Measurements from ENCODE around the gene CYLD.

GRCh38 chr16:50838885-50839284 is 97.0 kb downstream of the CYLD start:
- TF ChIP-seq USF1 (IDR thresholded peaks at IDR 0.05) (no peak), CEBPB (IDR thresholded peaks at IDR 0.05) (no peak), EP300 (IDR thresholded peaks at IDR 0.05; ENCODE audit: borderline replicate concordance) (no peak), REST (IDR thresholded peaks at IDR 0.05; ENCODE audit: low read depth) (no peak), RAD21 (IDR thresholded peaks at IDR 0.05; ENCODE audit: low read depth) (no peak), EGR1 (IDR thresholded peaks at IDR 0.05) (no peak), TCF12 (IDR thresholded peaks at IDR 0.05; ENCODE audit: low read depth) (no peak), TAF1 (IDR thresholded peaks at IDR 0.05; ENCODE audit: low read depth) (no peak), FOXM1 (IDR thresholded peaks at IDR 0.05; ENCODE audit: borderline replicate concordance, low read depth) (no peak), MAX (IDR thresholded peaks at IDR 0.05) (no peak), TEAD4 (IDR thresholded peaks at IDR 0.05) (no peak), NFIC (IDR thresholded peaks at IDR 0.05) (no peak), CREB1 (IDR thresholded peaks at IDR 0.05; ENCODE audit: low read depth) (no peak), YY1 (IDR thresholded peaks at IDR 0.05; ENCODE audit: low read depth) (no peak)
